HEK293 (cell line): Measurements from ENCODE around the gene GOLGA8B.
A peak's percentile ranks its signal among the peaks of the same experiment; 100 is the strongest.
"Not testable (repeated sequence)": the region's sequence is repeated elsewhere in the genome, so short reads cannot be mapped to it uniquely, and the experiment has no call there.

ENCODE experiments used
- CTCF ChIA-PET: fragments of 350-600 bp; formaldehyde crosslinking; extraction: SDS; loops from one replicate; lab custom pipeline; 2021; ENCODE audit warnings: antibody characterized with exemption; lab: Yijun Ruan, JAX
- POLR2A ChIA-PET: fragments of 300-600 bp; formaldehyde crosslinking; extraction: SDS; loops from one replicate; lab custom pipeline; 2020; ENCODE audit warnings: antibody characterized with exemption, inconsistent platforms; lab: Yijun Ruan, JAX
- H3K27ac ChIP-seq: fragments of 200-500 bp; sonication (Bioruptor generic); 2 replicates; pipeline ENCODE4 v1.5.1; 2014; ENCODE audit warnings: low read depth, low read length, control low read depth, inconsistent platforms; ENCODE audit errors: extremely low read depth
- H3K36me3 ChIP-seq, 2 experiments: fragments of 200-500 bp in 1 of 2; sonication (Bioruptor generic) in 1 of 2; 1 replicate in 1 of 2; 2 replicates in 1 of 2; pipeline ENCODE4 v1.5.1; 2014 to 2017; ENCODE audit warnings: inconsistent platforms in 2 of 2, low read length in 2 of 2; ENCODE audit not compliant: control insufficient read depth in 2 of 2, insufficient read depth in 1 of 2
- H3K4me1 ChIP-seq: fragments of 200-500 bp; sonication (Bioruptor generic); 2 replicates; pipeline ENCODE4 v1.5.1; 2014; ENCODE audit warnings: mild to moderate bottlenecking, low read length, inconsistent platforms; ENCODE audit not compliant: control insufficient read depth, insufficient read depth
- H3K4me3 ChIP-seq: 2 replicates; pipeline ENCODE4 v1.5.1; 2011; ENCODE audit warnings: low read depth, mild to moderate bottlenecking, control low read depth, low read length, moderate library complexity
- H3K9me3 ChIP-seq: fragments of 200-500 bp; sonication (Bioruptor generic); 2 replicates; pipeline ENCODE4 v1.5.1; 2014; ENCODE audit warnings: low read depth, low read length, inconsistent platforms; ENCODE audit not compliant: control insufficient read depth, insufficient read depth
- KLF17 ChIP-seq: fragments of 450-650 bp; formaldehyde crosslinking; IDR thresholded peaks from 2 replicates; pipeline ENCODE4 v1.5.1; 2016; ENCODE audit warnings: missing biosample characterization, missing genetic modification characterization
- KLF9 ChIP-seq: fragments of 450-650 bp; formaldehyde crosslinking; IDR thresholded peaks from 2 replicates; pipeline ENCODE4 v1.5.1; 2016; ENCODE audit warnings: missing biosample characterization, missing genetic modification characterization, low read depth
- MYNN ChIP-seq: fragments of 450-650 bp; formaldehyde crosslinking; IDR thresholded peaks from 2 replicates; pipeline ENCODE4 v1.5.1; 2016; ENCODE audit warnings: missing biosample characterization, missing genetic modification characterization, borderline replicate concordance
- YY1 ChIP-seq: fragments of 450-650 bp; formaldehyde crosslinking; IDR thresholded peaks from 2 replicates; pipeline ENCODE4 v1.5.1; 2018; ENCODE audit warnings: missing biosample characterization, missing genetic modification characterization
- YY2 ChIP-seq: fragments of 450-650 bp; formaldehyde crosslinking; IDR thresholded peaks from 2 replicates; pipeline ENCODE4 v1.5.1; 2016; ENCODE audit warnings: missing biosample characterization, missing genetic modification characterization
- ZBTB17 ChIP-seq: fragments of 450-650 bp; formaldehyde crosslinking; IDR thresholded peaks from 2 replicates; pipeline ENCODE4 v1.5.1; 2016; ENCODE audit warnings: missing biosample characterization, missing genetic modification characterization
- ZBTB49 ChIP-seq: fragments of 450-650 bp; formaldehyde crosslinking; IDR thresholded peaks from 2 replicates; pipeline ENCODE4 v1.5.1; 2016; ENCODE audit warnings: missing biosample characterization, missing genetic modification characterization, low read depth
- ZBTB6 ChIP-seq: fragments of 450-650 bp; formaldehyde crosslinking; IDR thresholded peaks from 2 replicates; pipeline ENCODE4 v1.5.1; 2017; ENCODE audit warnings: missing biosample characterization, missing genetic modification characterization
- ZNF2 ChIP-seq: fragments of 450-650 bp; formaldehyde crosslinking; IDR thresholded peaks from 2 replicates; pipeline ENCODE4 v1.5.1; 2016; ENCODE audit warnings: missing biosample characterization, missing genetic modification characterization
- ZNF398 ChIP-seq: fragments of 450-650 bp; formaldehyde crosslinking; IDR thresholded peaks from 2 replicates; pipeline ENCODE4 v1.5.1; 2017; ENCODE audit warnings: missing biosample characterization, missing genetic modification characterization
- ZNF423 ChIP-seq: fragments of 450-650 bp; formaldehyde crosslinking; IDR thresholded peaks from 2 replicates; pipeline ENCODE4 v1.5.1; 2016; ENCODE audit warnings: missing biosample characterization, missing genetic modification characterization
- ZNF510 ChIP-seq: fragments of 450-650 bp; formaldehyde crosslinking; IDR thresholded peaks from 2 replicates; pipeline ENCODE4 v1.5.1; 2018; ENCODE audit warnings: mild to moderate bottlenecking, missing genetic modification characterization, missing biosample characterization; ENCODE audit not compliant: insufficient replicate concordance
- ZNF530 ChIP-seq: fragments of 450-650 bp; formaldehyde crosslinking; IDR thresholded peaks from 2 replicates; pipeline ENCODE4 v1.5.1; 2016; ENCODE audit warnings: low read depth, missing biosample characterization, missing genetic modification characterization
- ZNF549 ChIP-seq: fragments of 450-650 bp; IDR thresholded peaks from 2 replicates; pipeline ENCODE4 v1.5.1; 2018; ENCODE audit warnings: missing biosample characterization, missing genetic modification characterization, mild to moderate bottlenecking, inconsistent platforms, moderate library complexity
- ZNF555 ChIP-seq: fragments of 450-650 bp; formaldehyde crosslinking; conservative IDR thresholded peaks from 2 replicates; pipeline ENCODE4 v1.5.1; 2017; ENCODE audit warnings: missing biosample characterization, mild to moderate bottlenecking, missing genetic modification characterization, inconsistent platforms
- ZNF600 ChIP-seq: fragments of 450-650 bp; formaldehyde crosslinking; IDR thresholded peaks from 2 replicates; pipeline ENCODE4 v1.5.1; 2016; ENCODE audit warnings: missing biosample characterization, missing genetic modification characterization
- ZNF843 ChIP-seq: fragments of 450-650 bp; formaldehyde crosslinking; IDR thresholded peaks from 2 replicates; pipeline ENCODE4 v1.5.1; 2016; ENCODE audit warnings: missing biosample characterization, missing genetic modification characterization
- ZSCAN16 ChIP-seq: fragments of 450-650 bp; formaldehyde crosslinking; IDR thresholded peaks from 2 replicates; pipeline ENCODE4 v1.5.1; 2016; ENCODE audit warnings: missing biosample characterization, missing genetic modification characterization
- ZSCAN5A ChIP-seq: fragments of 450-650 bp; formaldehyde crosslinking; IDR thresholded peaks from 2 replicates; pipeline ENCODE4 v1.5.1; 2016; ENCODE audit warnings: missing biosample characterization, missing genetic modification characterization
- TF ChIP-seq, protein P1 (sequence below): fragments of 450-650 bp; formaldehyde crosslinking; IDR thresholded peaks from 2 replicates; pipeline ENCODE4 v1.5.1; 2016; ENCODE audit warnings: missing biosample characterization, missing genetic modification characterization
- TF ChIP-seq, protein P2 (sequence below): fragments of 450-650 bp; formaldehyde crosslinking; IDR thresholded peaks from 2 replicates; pipeline ENCODE4 v1.5.1; 2017; ENCODE audit warnings: missing biosample characterization, mild to moderate bottlenecking, missing genetic modification characterization, moderate library complexity

The GOLGA8B gene

GRCh38 chr15:34580251-34581042 lies 3.0 kb downstream of the GOLGA8B start:
- H3K4me3 ChIP-seq, CTCF ChIA-PET: not testable (repeated sequence)

DNA sequence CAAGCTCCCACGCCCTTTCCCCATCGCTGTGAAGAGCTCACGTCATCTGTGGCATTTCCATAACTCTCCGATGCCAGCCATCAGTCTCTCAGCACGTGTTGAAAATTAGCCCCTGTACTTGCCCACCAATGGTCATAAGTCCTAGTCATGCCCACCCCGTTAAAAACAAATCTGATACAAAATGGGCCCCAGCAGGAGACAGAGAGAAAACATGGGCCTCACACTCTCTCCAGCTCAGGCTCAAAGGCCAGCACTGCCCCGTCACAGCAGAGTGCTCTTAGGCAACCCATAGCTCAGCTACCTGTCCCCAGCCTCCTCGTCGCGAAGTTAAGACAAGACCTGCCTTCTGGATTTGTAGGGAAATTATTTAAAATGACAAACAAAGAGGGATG lies 5.2 kb downstream of the GOLGA8B start:
- POLR2A ChIA-PET = no interaction called here
- no peak overlapping the region for H3K4me3 ChIP-seq
- H3K27ac ChIP-seq = no peak overlapping the region
- H3K36me3 ChIP-seq = no peaks in the 10 kb centered on the region
- H3K4me1 ChIP-seq = no peaks in the 10 kb centered on the region
- no peak for TF ChIP-seq ZNF398 (tag by site-specific recombination)
- no peak for TF ChIP-seq ZSCAN5A
- TF ChIP-seq ZBTB49 (tag by site-specific recombination) = no peak
- no peak for TF ChIP-seq ZNF423 (tag by site-specific recombination)
- no peak for TF ChIP-seq ZNF555 (tag by site-specific recombination)
- no peak for TF ChIP-seq MYNN (tag by site-specific recombination)
- no peak for TF ChIP-seq ZNF2
- TF ChIP-seq YY2 = no peak
- no peak for TF ChIP-seq ZNF600 (tag by site-specific recombination)
- no peak for TF ChIP-seq KLF9 (tag by site-specific recombination)
- no peak for TF ChIP-seq ZBTB17 (tag by site-specific recombination)
- no peak for TF ChIP-seq ZNF843 (tag by site-specific recombination)
- TF ChIP-seq ZBTB6 = no peak
- no peak for TF ChIP-seq ZNF530 (tag by site-specific recombination)
- no peak for TF ChIP-seq ZNF549
- TF ChIP-seq YY1 = no peak
- no peak for TF ChIP-seq KLF17 (tag by site-specific recombination)
- TF ChIP-seq ZSCAN16 (tag by site-specific recombination) = no peak
- TF ChIP-seq, protein P1, sequence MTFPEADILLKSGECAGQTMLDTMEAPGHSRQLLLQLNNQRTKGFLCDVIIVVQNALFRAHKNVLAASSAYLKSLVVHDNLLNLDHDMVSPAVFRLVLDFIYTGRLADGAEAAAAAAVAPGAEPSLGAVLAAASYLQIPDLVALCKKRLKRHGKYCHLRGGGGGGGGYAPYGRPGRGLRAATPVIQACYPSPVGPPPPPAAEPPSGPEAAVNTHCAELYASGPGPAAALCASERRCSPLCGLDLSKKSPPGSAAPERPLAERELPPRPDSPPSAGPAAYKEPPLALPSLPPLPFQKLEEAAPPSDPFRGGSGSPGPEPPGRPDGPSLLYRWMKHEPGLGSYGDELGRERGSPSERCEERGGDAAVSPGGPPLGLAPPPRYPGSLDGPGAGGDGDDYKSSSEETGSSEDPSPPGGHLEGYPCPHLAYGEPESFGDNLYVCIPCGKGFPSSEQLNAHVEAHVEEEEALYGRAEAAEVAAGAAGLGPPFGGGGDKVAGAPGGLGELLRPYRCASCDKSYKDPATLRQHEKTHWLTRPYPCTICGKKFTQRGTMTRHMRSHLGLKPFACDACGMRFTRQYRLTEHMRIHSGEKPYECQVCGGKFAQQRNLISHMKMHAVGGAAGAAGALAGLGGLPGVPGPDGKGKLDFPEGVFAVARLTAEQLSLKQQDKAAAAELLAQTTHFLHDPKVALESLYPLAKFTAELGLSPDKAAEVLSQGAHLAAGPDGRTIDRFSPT (tag by site-specific recombination) = no peak
- no peak for TF ChIP-seq ZNF510
- H3K9me3 ChIP-seq = no peaks in the 10 kb centered on the region
- CTCF ChIA-PET = no interaction called here

More at GRCh38 chr15:34580251-34581042, 3.0 kb downstream of the GOLGA8B start:
- H3K36me3 ChIP-seq = not testable (repeated sequence)
- TF ChIP-seq, protein P2, sequence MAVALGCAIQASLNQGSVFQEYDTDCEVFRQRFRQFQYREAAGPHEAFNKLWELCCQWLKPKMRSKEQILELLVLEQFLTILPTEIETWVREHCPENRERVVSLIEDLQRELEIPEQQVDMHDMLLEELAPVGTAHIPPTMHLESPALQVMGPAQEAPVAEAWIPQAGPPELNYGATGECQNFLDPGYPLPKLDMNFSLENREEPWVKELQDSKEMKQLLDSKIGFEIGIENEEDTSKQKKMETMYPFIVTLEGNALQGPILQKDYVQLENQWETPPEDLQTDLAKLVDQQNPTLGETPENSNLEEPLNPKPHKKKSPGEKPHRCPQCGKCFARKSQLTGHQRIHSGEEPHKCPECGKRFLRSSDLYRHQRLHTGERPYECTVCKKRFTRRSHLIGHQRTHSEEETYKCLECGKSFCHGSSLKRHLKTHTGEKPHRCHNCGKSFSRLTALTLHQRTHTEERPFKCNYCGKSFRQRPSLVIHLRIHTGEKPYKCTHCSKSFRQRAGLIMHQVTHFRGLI (tag by site-specific recombination) = peak; percentile 95
- TF ChIP-seq, all 188 proteins: peak for 1; not testable (repeated sequence) for 187
- H3K9me3 ChIP-seq, POLR2A ChIA-PET, H3K4me1 ChIP-seq, H3K27ac ChIP-seq: not testable (repeated sequence)
